GM12878 (cell line): ENCODE results near the gene ZNFX1. TPM values are rescaled to one million over a fixed set of nuclear protein-coding genes. Genes with fewer than 3 reads are reported as not detected.

Experiments used
- ATAC-seq: fragments of 200-7000 bp; cut with Tn5 transposase; 3 replicates; pipeline ENCODE4 v1.9.1; 2020; ENCODE audit warnings: mild to moderate bottlenecking, moderate library complexity
- BruUV-seq: library from RNA; stranded (reverse); fragments of 400-500 nt; replicated peaks from 2 replicates; lab custom pipeline; 2021; lab: Mats Ljungman, UMichigan
- CTCF ChIA-PET: fragments of 300-600 bp; sonication (Branson Sonifier 250); formaldehyde crosslinking; extraction: SDS; loops from one replicate; lab custom pipeline; 2021; ENCODE audit warnings: inconsistent platforms; lab: Yijun Ruan, JAX
- POLR2A ChIA-PET: fragments of 350-600 bp; formaldehyde crosslinking; extraction: SDS; loops from one replicate; lab custom pipeline; 2021; ENCODE audit warnings: inconsistent platforms; lab: Charles Lee
- RAD21 ChIA-PET: fragments of 300-600 bp; sonication (Branson Sonifier 250); formaldehyde crosslinking; loops from one replicate; lab custom pipeline; 2023; ENCODE audit warnings: antibody characterized with exemption; ENCODE audit not compliant: unreplicated experiment; lab: Charles Lee
- SMC1A ChIA-PET: fragments of 300-600 bp; sonication (Branson Sonifier 250); formaldehyde crosslinking; loops from one replicate; lab custom pipeline; 2023; ENCODE audit not compliant: unreplicated experiment, uncharacterized antibody; lab: Charles Lee
- DNase-seq: peaks from one replicate; pipeline ENCODE4 v3.0.0-alpha.2; 2011; ENCODE audit warnings: low read depth, low spot score
- FAIRE-seq: peaks from 3 replicates; lab custom pipeline; 2011; peaks lifted over from hg19 to GRCh38; lab: Jason Lieb, UNC
- H2AFZ ChIP-seq: 2 replicates; pipeline ENCODE4 v1.6.0; 2011; ENCODE audit warnings: low read depth, low read length, control low read depth; ENCODE audit not compliant: control insufficient read depth
- H3K27ac ChIP-seq: 2 replicates; pipeline ENCODE4 v1.5.1; 2011; ENCODE audit warnings: control low read depth; ENCODE audit not compliant: control insufficient read depth, insufficient read depth
- H3K27me3 ChIP-seq, 2 experiments: replicated peaks in 1 of 2; 2 replicates each; pipeline versions ENCODE4 v1.6.0 to v1.6.1; 2011; ENCODE audit warnings: low read length in 1 of 2; ENCODE audit not compliant: control insufficient read depth in 2 of 2, insufficient read depth in 2 of 2
- H3K36me3 ChIP-seq, 2 experiments: 2 replicates each; pipeline ENCODE4 v1.5.1; 2011; ENCODE audit warnings: low read length in 1 of 2; ENCODE audit not compliant: control insufficient read depth in 2 of 2, insufficient read depth in 2 of 2
- H3K4me1 ChIP-seq: 2 replicates; pipeline ENCODE4 v1.6.1; 2011; ENCODE audit warnings: mild to moderate bottlenecking, low read length, moderate library complexity, mixed read lengths; ENCODE audit not compliant: control insufficient read depth, insufficient read depth
- H3K4me2 ChIP-seq: 2 replicates; pipeline ENCODE4 v1.6.0; 2011; ENCODE audit warnings: control low read depth; ENCODE audit not compliant: control insufficient read depth, insufficient read depth
- H3K4me3 ChIP-seq: fragments of 200-600 bp; sonication (generic); 2 replicates; pipeline ENCODE4 v1.5.1; 2016
- H3K79me2 ChIP-seq: 2 replicates; pipeline ENCODE4 v1.6.0; 2011; ENCODE audit warnings: low read length; ENCODE audit not compliant: control insufficient read depth, insufficient read depth
- H3K9ac ChIP-seq: 2 replicates; pipeline ENCODE4 v1.8.0; 2011; ENCODE audit warnings: low read length, control low read depth, mixed read lengths; ENCODE audit not compliant: control insufficient read depth, insufficient read depth
- H3K9me3 ChIP-seq: replicated peaks from 3 replicates; pipeline ENCODE4 v1.5.1; 2011; ENCODE audit warnings: mild to moderate bottlenecking, low read length; ENCODE audit not compliant: control insufficient read depth, insufficient read depth
- H4K20me1 ChIP-seq: 2 replicates; pipeline ENCODE4 v1.6.0; 2011; ENCODE audit not compliant: control insufficient read depth, insufficient read depth
- ATF3 ChIP-seq: IDR thresholded peaks from 2 replicates; pipeline ENCODE4 v1.6.1; 2011; ENCODE audit warnings: low read depth, mild to moderate bottlenecking, low read length, moderate library complexity, borderline replicate concordance; ENCODE audit errors: extremely low read depth
- BACH1 ChIP-seq: fragments of 450-650 bp; IDR thresholded peaks from 2 replicates; pipeline ENCODE4 v1.6.1; 2017; ENCODE audit warnings: mild to moderate bottlenecking, borderline replicate concordance
- E4F1 ChIP-seq: fragments of 450-650 bp; IDR thresholded peaks from 2 replicates; pipeline ENCODE4 v1.6.1; 2018; ENCODE audit warnings: borderline replicate concordance, mild to moderate bottlenecking; ENCODE audit not compliant: partially characterized antibody
- FOXK2 ChIP-seq: fragments of 450-650 bp; IDR thresholded peaks from 2 replicates; pipeline ENCODE4 v1.6.1; 2017; ENCODE audit warnings: mild to moderate bottlenecking, moderate library complexity
- MAX ChIP-seq: IDR thresholded peaks from 2 replicates; pipeline ENCODE4 v1.6.1; 2012; ENCODE audit warnings: low read depth, low read length, improper control_type of control experiment
- MYC ChIP-seq: IDR thresholded peaks from 2 replicates; pipeline ENCODE4 v1.6.1; 2011; ENCODE audit warnings: mild to moderate bottlenecking, low read length, moderate library complexity, inconsistent platforms; ENCODE audit not compliant: insufficient read depth, insufficient replicate concordance, insufficient read length, severe bottlenecking
- RAD51 ChIP-seq: fragments of 450-650 bp; IDR thresholded peaks from 2 replicates; pipeline ENCODE4 v1.6.1; 2016; ENCODE audit warnings: moderate library complexity, mild to moderate bottlenecking, inconsistent platforms
- REST ChIP-seq: IDR thresholded peaks from 2 replicates; pipeline ENCODE4 v1.6.1; 2012; ENCODE audit warnings: mild to moderate bottlenecking, low read depth, low read length
- RFX5 ChIP-seq: IDR thresholded peaks from 2 replicates; pipeline ENCODE4 v1.6.1; 2011; ENCODE audit warnings: low read depth, low read length, improper control_type of control experiment
- USF1 ChIP-seq: IDR thresholded peaks from 2 replicates; pipeline ENCODE4 v1.6.1; 2011; ENCODE audit warnings: borderline replicate concordance, low read depth, mild to moderate bottlenecking, moderate library complexity, mixed read lengths, low read length; ENCODE audit not compliant: insufficient read depth; ENCODE audit errors: extremely low read length
- WRNIP1 ChIP-seq: IDR thresholded peaks from 2 replicates; pipeline ENCODE4 v1.6.1; 2011; ENCODE audit warnings: low read depth, low read length, improper control_type of control experiment, borderline replicate concordance
- ZNF24 ChIP-seq: fragments of 450-650 bp; IDR thresholded peaks from 2 replicates; pipeline ENCODE4 v1.6.1; 2017; ENCODE audit warnings: antibody characterized with exemption, mild to moderate bottlenecking
- WGBS: methylation state at CpG from one replicate; pipeline ENCODE4 v1.1.6; 2016; ENCODE audit warnings: low lambda C conversion rate; ENCODE audit not compliant: insufficient replicate concordance, insufficient coverage; ENCODE audit errors: missing lambda C conversion rate; 5-methylcytosine and 5-hydroxymethylcytosine counted together
- in situ Hi-C: fragments of 300-500 bp; cut with MboI; formaldehyde crosslinking; loops from 9 replicates; pipeline ENCODE4 v1.14.3; 2018; ENCODE audit warnings: mixed read lengths
- intact Hi-C: fragments of 100-400 bp; cut with micrococcal nuclease; formaldehyde crosslinking; loops from one replicate; pipeline ENCODE4 v1.14.2; 2022; ENCODE audit not compliant: unreplicated experiment
- polyA plus RNA-seq, 11 experiments: library from polyadenylated mRNA; depleted of rRNA in 4 of 11; unstranded in 6 of 11; stranded (reverse) in 5 of 11; fragments of >200 nt; fragmentation: Nextera tagmentation in 4 of 11; fragmentation: Illumina TruSeq in 1 of 11; extraction: Ambion mirVana in 4 of 11; extraction: Trizol in 1 of 11; gene quantifications; 1 replicate in 1 of 11; 2 replicates in 10 of 11; pipeline versions ENCODE4 v1.2.1 to v1.2.3, GENCODE V29; 2011 to 2016; ENCODE audit warnings: inconsistent platforms in 2 of 11, missing spikeins in 2 of 11, low read depth in 1 of 11
- total RNA-seq, 4 experiments: library from RNA; depleted of rRNA in 3 of 4; stranded (reverse); fragments of >200 nt in 3 of 4; fragmentation: Illumina TruSeq in 1 of 4; extraction: Trizol in 1 of 4; gene quantifications; 2 replicates each; pipeline versions ENCODE4 v1.2.1 to v1.2.3, GENCODE V29; 2013 to 2021

Gene ZNFX1
- total and polyA plus RNA-seq, 10 of the 15 experiments (the other 5 are each of a cell fraction or from before 2014, with no cell fraction given), result 7.4 to 31.5 (median 25.6) TPM

- H4K20me1 ChIP-seq, result 0 out of 2 replicates have a peak, but pooled peaks cover under 1% of the 10 kb centered on the region
- WGBS, result 0% methylated on average over 3 of the region's 3 CpGs
- in situ Hi-C loops, result no loop called here
- SMC1A ChIA-PET, result interaction anchor here (0.6 to 2.5 kb wide), 14 partner anchors 9 to 144 kb away, joined by 3 to 12 read pairs (median 4); no protein-coding TSS in a partner anchor
- peak overlapping the region; percentile 73 for H3K4me3 ChIP-seq
- no peak for DNase-seq
- peaks cover 9% of the 10 kb centered on the region for H3K9me3 ChIP-seq
- peak overlapping the region; percentile 98 for H3K9ac ChIP-seq
- H3K27me3 ChIP-seq, result no peaks in the 10 kb centered on the region
- H3K79me2 ChIP-seq, result peaks cover 80% of the 10 kb centered on the region
- POLR2A ChIA-PET, result interaction anchor here (0.6 to 2.1 kb wide), 6 partner anchors 9 to 388 kb away, joined by 3 to 15 read pairs (median 4); partner anchors contain the start of gene DDX27
- intact Hi-C loops, result loop anchor here (5.0 to 10.0 kb wide), 2 partner anchors 94 to 538 kb away; partner anchors contain the start of gene SLC9A8
- H3K4me2 ChIP-seq, result peak overlapping the region; percentile 87
- CTCF ChIA-PET, result interaction anchor here (0.6 to 1.1 kb wide), 6 partner anchors 9 to 361 kb away, joined by 3 to 7 read pairs (median 4); no protein-coding TSS in a partner anchor
- peak; percentile 21 for ATAC-seq
- BruUV-seq, result TSS peak; percentile 67
- no peak for FAIRE-seq
- no peak overlapping the region for H2AFZ ChIP-seq
- H3K36me3 ChIP-seq, result peaks cover 7 to 28% of the 10 kb centered on the region in 2 experiments
- peak overlapping the region; percentile 92 for H3K27ac ChIP-seq
- RAD21 ChIA-PET, result interaction anchor here (0.9 to 3.0 kb wide), 5 partner anchors 10 to 97 kb away, joined by 3 to 17 read pairs (median 4); partner anchors contain the start of gene DDX27
- H3K4me1 ChIP-seq, result peaks cover 16% of the 10 kb centered on the region
- TF ChIP-seq USF1 (no peak), RFX5 (no peak), WRNIP1 (no peak), FOXK2 (no peak), ATF3 (no peak), MAX (no peak), REST (no peak), ZNF24 (no peak), E4F1 (no peak), BACH1 (no peak), MYC (no peak), RAD51 (no peak)
Observed at GRCh38 chr20:49276161-49276960, 1.5 kb downstream of the ZNFX1 start.
